ENCODE results near the gene RGS11.
"Not testable (repeated sequence)": the region's sequence is repeated elsewhere in the genome, so short reads cannot be mapped to it uniquely, and the experiment has no call there.

Gene RGS11

DNA sequence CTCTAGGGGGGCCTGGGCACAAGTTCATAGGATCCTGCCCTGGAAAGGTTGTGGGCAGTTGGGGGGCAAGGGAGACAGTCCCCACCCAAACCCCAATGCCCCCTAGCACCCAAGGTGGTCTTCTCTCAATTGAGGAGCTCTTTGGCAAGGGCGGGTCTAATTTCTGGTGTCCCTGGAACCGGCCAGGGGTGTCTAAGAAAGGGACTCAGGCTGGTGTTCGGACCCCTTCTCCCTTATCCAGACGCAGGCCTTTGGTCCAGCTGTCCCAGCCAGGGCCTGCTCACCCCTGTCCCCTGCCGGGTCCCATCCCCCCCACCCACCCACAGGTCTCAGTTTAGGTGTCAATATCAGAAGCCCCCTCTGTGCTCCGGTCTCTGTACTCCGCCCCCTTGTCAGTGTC lies 3.8 kb upstream of the RGS11 start:
- no peak for DNase-seq

DNA sequence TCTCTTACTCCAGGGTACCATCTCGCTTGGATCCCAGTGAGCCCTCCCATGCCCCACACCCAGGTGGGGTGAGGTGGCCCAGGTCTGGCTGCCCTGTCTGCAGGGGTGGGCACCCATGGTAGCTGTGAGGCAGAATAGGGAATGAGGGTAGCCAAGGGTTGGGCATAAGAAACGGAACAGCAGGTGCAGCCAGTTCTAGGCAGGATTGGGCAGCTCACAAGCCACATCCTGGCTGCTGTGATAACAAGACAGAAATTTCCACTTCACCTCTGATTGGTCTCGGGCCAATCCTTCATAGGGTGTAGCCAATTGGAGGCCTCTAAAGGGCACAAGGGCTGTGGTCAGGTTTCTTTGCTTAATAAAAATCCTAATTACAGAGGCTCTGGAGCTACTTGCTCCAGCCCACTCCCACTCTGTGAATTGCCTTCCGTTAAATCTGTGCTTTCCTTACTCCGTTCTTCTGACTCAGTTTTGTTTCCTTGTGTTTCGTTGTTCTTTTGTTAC lies 3.2 kb upstream of the RGS11 start:
- DNase-seq, result peak; percentile 45

DNA sequence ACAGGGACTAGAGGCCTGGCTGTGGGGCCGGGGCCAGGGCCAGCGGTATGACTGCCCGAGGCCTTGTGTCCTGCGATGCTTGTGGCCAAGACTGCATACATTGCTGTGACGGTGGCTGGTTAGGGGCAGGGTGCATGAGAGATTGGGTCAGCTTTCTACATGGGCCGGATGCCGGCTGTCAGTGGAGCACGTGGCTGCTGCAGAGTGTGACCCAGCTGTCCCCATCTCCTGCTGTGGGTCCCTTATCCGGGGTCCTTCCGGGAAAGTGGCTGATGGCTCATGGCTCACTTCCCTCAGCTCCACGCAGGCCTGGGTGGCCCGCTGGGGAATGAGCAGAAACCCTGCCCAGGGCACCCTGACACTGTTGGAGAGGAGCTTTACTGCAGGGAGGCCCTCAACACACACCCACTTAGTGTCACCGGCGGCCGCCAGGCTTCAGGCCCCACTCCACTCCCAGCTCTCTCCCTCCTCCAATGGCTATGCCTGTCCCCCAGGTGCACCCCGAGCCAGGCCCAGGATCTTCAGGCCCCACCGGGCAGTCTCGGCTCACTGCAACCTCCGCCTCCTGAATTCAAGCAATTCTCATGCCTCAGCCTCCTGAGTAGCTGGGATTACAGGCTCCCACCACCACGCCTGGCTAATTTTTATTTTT lies 808 bp upstream of the RGS11 start:
- DNase-seq, result no peak

DNA sequence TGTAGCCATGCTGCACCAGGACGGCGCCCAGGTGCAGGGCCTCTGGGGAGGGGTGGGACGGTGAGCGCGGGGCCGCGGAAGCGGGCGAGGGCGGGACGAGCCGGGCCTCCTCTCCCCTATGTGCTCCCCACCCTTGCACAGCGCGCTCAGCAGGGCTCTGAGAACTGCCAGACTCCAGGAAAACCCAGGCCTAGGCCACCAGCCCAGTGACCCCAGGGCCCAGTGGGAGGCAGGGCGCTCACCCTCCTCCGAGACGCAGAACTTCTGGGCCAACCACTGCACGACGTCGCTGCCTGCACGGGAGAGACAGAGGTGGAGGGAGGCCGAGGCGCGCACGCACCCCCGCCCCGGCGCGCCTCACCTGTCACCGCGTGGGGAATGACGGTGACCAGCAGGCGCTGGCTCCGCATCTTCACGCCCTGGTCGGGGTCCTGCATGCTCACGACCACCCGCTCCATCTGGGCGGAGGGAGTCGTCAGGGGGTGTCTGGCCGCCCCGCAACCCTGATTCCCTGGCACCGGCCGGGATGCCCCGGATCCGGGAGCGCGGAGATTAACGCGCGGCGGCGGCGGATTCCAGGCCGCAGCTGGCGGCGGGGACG lies 603 bp downstream of the RGS11 start:
- no peak for DNase-seq

DNA sequence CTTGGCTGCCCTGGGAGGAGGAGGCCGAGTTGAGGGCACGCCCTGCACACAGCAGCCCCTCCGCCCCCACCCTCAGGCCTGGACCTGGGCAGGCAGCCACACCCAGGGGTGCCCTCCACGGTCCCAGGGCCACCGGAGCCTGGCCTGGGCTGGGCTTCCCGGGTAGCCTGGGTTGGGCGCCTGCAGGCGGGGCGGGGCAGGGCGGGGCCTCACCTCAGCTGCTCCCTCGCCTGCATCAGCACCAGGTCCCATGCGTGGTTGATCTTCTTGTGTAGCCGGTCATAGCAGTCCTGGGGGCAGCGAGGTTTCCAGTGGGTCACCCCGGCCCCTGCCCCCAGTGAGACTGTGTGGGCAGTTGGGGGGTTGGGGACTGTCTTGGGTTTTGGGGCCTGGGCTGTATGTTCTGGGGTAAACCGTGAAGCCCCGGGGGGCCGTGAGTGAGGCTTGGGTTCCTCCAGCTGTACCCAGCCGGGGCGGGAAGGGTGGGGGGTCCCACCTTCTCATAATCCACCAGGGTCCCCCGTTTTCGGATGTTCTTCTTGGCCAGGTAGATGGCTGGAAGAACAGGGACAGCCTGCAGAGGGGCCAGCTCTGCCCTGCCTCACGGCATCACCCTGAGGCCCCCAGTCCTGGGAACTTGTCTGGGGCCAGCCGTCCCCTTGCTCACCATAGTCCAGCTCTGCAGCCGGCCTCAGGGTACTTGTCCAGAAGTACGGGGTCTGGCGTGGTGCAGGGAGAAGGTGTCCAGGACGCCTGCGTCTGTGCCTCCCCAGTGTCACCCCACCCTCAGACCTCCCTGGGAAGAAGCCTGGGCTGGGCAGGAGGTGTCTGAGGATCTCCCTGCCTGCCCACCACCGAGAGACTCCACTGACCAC lies 2.0 kb downstream of the RGS11 start:
- DNase-seq, result no peak

DNA sequence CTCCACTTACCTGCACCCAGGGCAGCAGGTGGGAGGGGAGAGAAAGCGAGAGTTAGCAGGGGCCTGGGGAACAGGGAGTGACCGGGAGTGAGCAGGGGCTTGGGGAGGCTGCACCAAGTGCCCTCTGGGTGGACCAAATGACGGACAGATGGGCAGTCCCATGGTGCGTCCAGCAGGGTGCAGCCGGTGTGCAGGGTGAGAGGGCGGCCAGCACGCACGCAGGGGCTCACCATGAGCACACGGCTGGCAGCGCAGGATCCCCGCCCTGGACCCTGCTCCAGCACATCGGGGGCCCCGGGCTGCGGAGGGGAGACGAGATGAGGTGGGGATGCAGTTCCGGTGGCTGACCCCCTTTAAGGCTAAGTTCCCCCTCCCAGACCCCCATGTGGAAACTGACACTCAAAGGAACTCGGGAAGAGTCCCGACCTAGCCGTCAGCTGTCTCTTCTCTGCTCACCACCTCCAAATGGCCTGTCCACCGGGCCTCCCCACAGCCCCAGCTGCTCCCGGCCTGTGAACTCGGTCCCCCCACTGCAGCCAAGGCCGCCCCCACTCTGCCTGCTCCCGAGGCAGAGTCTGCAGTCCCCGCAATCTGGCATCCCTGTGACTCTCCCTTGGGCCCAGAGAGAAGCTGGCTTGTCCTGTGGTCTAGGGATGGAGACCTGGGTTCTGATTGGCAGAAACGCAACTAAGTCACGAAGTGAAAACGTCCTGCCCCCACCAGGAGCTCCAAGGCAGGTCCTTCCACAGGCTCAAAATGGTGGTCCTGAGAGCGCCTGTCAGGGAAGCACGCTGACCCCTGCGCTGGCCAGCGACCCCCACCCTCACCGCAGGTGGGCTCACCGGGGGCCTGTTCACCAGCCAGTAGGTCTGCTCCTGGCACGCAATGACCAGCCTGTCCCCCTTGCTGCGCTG lies 2.9 kb downstream of the RGS11 start:
- DNase-seq, result no peak

DNA sequence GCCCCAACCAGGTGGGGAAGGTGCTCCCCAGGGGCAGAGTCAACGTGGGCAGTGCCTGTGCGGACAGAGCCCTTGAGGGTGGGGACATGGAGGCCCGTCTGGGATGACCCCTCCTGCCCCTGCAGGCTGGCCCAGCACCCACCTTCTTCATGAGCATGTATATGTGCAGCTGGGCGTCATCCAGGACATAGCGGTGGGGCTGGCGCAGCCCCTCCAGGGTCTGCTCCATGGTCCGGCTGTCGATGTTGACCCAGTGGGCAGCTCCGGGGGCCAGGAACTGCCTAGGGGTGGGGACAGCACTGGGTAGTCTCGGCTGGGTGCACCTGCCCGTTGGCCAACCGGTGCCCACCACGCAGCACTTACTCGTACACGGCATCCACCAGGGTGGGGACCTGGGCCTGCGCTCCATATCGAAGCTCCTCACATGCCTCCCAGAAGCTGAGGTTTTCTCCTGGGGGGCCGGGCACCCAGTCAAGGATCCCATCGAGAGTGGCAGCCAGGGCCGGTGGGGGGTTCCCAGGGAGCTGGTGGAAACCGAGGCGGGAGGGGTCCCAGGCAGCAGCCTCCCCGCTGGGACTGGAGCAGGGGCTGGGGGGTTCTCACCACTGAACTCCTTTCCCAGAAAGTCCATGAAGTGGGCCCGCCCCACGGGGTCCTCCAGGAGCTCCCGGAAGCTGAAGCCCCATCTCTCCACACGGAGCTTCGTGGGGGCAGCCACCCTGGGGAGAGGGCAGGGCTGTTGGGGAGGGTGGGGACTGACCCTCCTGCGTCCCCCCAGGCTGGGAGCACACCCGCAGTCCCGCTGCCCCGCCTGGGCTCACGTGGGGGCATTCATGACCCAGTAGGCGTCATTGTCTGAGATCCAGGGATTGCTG lies 5.1 kb downstream of the RGS11 start:
- no peak for DNase-seq

DNA sequence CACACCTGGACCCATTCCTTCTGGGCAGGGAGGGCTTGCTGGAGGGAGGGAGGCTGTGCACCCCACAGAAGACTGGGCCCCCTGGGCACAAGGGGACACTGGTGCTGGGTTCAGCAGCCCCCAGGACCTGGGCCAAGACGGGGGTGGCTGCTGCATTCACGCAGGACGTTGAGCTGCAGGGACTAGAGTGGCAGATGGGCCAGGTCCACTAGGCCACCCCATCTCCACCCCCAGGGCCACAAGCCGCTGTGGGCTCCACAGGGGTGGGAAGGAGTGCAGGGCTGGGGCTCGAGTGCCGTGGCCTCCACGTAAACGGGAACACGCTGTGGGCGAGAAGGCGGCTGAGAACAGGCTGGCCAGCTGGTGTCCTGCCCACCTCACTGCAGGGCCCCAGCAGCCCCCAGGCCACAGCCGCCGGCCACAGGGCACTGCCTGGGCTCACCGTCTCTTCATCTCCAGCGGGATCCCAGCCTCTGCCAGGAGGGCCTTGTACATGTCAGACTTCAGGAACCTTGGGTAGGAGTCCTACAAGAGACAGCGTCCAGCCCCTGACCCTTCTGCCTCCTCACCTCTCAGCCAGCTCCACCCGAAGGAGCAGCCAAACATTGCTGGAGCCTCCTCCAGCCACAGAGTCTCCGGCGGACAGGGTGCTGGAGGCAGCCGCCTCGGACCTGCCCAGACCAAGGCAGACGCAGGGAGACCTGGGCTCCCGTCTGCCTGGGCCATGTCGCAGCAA lies 6.5 kb downstream of the RGS11 start:
- DNase-seq, result no peak

DNA sequence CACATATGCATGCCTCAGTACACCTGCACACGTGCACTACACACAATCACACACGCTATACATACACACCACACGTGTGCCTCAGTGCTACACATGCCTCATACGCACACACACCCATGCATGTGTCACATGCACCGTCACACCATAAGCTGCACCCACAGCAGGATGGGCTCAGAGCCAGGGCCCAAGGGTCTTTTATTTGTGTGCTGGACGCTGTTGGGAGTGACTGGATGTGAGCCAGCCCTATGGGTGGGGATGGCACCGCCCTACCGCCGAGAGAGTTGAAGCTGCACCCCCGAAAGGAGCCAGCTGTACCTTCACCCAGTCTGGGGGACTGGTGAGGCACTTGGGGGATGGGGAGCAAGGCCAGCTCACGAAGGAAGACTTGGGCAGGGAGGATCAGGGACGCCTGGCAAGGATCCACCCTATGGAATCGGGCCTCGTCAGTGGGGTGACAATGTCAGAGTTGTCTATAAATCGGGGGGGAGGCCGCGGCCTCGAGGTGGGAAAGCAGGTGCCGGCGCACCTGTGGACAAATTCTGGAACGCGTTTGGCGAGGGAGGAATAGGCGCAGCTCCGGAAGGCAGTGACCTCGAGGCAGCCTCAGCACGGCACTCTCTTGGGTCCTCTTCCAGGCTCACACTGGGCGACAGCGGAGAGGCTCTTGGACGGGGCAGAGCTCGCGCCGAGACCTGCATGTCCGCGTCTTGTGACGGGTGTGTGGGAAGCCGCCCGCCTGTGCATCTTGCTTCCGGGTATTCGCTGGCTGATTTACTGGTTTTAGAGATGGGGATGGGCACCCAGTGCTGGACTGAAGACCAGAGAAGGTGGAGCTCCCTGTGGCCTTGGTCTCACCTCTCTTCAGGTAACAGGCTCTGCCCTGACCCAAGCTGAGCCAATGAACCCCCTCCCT lies 7.3 kb downstream of the RGS11 start:
- DNase-seq, result peak; percentile 36

DNA sequence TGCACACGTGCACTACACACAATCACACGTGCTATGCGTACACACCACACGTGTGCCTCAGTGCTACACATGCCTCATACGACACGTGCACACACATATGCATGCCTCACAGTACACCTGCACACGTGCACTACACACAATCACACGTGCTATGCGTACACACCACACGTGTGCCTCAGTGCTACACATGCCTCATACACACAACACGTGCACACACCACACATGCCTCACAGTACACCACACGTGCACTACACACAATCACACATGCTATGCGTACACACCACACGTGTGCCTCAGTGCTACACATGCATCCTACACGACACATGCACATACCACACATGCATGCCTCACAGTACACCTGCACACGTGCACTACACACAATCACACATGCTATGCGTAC lies 8.2 kb downstream of the RGS11 start:
- not testable (repeated sequence) for DNase-seq

DNA sequence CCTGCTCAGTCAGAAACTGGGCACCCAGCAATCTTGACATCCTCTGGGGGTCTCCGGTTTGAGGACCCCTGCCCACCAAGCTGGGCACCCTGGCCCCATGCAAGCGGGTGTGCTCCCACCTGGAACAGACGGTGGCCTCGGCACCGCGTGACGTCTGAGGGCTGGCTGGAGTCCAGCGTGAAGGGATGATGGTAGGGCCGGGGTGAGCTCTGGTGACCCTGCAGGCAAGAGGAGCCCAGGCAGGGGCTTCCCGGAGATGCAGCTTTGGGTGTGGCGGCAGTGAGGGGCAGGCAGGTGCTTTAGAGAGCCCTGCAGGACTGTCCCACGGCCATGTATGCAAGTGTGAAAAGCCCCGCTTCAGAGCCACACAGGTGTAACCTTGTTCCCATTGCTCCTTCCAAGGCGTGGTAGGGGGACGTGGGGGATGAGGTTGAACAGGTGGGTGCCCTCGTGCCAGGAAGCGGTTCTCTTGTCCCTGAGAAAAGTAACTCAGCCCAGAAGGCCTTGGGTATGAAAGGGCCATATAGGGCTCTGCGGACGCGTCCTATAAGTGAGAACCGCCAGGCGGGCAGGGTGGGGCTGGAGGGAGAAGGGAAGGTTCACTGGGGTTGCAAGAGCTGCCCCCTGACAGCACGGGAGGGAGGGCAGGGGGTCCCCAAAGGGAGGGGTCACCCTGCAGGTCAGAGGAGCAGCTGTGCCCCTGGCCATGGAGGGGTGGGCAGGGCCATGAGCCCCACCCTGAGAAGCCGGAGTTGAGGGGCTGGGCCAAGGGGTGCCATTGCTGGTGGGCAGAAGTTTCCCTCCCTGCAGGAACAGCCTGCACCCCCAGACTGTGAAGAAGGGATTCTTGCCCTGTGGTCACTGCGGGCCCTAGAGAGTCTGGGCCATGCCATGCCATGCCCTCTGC lies 9.2 kb downstream of the RGS11 start:
- no peak for DNase-seq

DNA sequence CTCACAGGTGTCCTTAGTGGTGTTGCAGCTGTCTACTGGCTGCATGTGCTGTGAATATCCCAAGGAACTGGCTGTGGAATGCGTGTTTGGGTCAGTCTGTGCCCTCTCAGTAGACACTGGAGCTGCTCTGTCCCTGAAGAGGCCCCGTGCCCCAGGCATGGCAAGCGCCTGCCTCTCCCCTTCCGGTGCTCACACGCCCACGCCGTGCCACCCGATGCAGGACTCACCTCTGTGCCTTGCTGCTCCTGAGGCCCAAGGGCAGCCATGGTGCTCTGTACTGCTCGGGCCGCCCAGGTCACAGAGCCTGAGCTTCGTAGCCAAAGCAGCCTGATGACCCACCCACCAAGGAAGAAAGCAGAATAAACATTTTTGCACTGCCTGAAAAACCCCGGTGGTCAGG lies 10.0 kb downstream of the RGS11 start:
- DNase-seq, result no peak

DNA sequence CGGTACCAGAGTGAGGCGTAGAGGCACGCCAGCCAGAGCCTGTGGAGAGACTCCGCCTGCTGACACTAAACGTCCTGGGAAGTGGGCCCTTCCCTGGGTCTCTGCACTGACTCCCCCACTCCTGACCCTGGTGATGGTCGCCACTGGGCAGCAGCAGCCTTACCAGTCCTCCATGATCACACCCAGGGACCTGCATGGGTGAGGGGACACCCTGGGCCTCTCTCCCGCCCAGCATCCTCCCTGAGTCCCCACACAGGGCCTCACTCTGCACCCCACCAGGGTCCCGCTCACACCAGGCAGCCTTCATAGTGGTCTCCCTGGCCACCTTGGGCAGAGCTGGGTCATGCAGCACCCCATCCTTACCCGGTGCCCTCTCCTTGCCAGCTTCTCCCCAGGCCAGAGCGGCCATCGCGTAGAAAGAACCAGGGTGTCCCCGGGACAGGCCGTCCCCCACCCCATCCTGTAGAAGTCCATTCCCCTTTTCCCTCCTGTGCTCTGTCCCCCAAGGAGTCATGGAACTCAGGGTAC lies 10.7 kb downstream of the RGS11 start:
- no peak for DNase-seq

DNA sequence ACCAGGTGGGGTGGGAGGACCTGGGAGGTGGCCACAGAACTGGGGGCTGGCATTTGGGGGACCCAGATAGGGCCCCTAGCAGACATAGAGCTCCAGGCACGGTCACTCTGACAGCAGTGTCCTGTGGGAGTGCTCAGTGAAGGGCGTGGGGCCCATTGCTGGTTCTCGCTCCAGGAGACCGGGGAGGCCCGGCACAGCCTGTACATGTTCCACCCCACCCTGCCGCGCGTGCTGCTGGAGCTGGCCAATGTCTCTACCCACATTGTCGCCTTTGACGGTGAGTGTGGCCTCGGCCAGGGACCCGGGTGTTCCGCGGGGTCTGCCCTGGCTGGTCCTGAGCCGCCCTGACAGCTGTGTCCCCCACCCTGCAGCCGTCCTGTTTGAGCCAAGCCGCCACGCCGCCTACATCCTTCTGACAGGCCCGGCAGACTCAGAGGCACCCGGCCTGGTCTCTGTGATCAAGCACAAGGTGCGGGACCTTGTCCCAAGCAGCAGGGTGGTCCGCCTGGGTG lies 11.2 kb downstream of the RGS11 start:
- no peak for DNase-seq

DNA sequence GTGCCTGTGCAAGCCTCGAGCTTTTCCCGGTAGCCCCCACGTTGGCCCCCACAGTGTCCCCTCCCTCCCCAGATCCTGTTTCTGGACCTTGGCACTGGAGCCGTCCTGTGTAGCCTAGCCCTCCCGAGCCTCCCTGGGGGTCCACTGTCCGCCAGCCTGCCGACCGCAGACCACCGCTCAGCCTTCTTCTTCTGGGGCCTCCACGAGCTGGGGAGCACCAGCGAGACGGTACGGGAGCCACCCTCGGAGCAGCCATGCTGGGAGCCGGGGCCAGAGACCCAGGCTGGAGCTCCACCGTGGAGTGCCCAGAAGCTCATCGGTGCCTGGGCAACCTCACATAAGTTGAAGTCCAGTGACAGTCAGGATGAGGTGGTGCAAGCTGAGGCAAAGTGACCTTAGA lies 11.8 kb downstream of the RGS11 start:
- no peak for DNase-seq

DNA sequence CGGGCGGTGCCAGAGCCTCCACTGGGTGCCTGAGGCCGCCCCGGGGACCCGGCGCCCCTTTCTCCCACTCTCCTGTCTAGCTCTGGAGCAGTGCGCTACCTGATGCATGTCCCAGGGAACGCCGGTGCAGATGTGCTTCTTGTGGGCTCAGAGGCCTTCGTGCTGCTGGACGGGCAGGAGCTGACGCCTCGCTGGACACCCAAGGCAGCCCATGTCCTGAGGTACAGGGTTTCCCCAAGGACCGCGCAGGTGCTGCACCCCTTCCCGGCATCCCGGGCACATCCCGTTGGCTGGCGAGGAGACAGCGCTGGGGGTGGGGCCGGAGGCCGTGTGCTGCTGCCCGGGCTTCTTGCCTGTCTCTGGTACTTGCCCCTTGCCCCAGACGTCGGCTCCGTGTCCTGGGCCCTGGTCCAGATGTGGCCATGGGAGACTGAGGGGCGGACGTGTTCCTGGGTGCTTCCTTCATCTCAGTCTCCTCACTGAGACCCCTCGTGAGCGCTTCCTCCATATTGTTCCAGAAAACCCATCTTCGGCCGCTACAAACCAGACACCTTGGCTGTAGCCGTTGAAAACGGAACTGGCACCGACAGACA lies 12.5 kb downstream of the RGS11 start:
- DNase-seq, result no peak

DNA sequence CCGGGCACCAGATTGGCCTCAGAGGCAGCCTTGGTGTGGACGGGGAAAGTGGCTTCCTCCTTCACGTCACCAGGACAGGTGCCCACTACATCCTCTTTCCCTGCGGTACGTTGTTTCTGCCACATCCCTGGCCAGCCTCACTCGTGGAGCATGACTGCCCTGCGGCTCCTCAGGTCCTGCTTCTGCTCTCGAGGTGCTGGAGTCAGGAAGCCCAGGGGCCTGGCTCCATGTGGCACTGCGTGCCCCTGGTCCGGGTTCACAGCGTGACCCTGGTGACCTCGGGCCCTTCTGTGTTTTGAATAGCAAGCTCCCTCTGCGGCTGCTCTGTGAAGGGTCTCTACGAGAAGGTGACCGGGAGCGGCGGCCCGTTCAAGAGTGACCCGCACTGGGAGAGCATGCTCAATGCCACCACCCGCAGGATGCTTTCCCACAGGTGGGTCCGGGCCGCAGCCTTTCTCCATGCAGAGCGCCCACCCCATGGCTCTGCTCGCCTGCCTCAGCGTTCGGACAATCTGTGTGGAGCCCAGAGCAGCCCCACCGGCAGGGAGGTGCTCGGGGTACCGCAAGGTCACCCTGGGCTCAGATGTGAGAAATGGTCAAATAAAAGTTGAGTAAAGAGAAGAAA lies 13.5 kb downstream of the RGS11 start:
- no peak for DNase-seq

Data from NCI-H1092 treated with DMSO at 0.1 percent for 48 hours (cell line).